Nephron progenitor cell (in vitro differentiated cells): ENCODE data around the gene PPP5C.
"Not testable (repeated sequence)": the region's sequence is repeated elsewhere in the genome, so short reads cannot be mapped to it uniquely, and the experiment has no call there.

Source experiments
- DNase-seq: peaks from one replicate; pipeline ENCODE4 v3.0.0; 2021
- H3K27ac Mint-ChIP-seq: 2 replicates; pipeline ENCODE4 v1.8.0; 2021; ENCODE audit warnings: mild to moderate bottlenecking, moderate library complexity, mixed read lengths
- H3K27me3 Mint-ChIP-seq: 2 replicates; pipeline ENCODE4 v1.8.0; 2021; ENCODE audit warnings: mild to moderate bottlenecking, low read depth, mixed read lengths; ENCODE audit not compliant: poor library complexity
- H3K36me3 Mint-ChIP-seq: 2 replicates; pipeline ENCODE4 v1.8.0; 2021; ENCODE audit warnings: low read depth, mixed read lengths
- H3K4me1 Mint-ChIP-seq: 2 replicates; pipeline ENCODE4 v1.8.0; 2021; ENCODE audit warnings: mixed read lengths
- H3K4me3 Mint-ChIP-seq: 2 replicates; pipeline ENCODE4 v1.8.0; 2021; ENCODE audit warnings: mild to moderate bottlenecking, moderate library complexity, mixed read lengths
- H3K9me3 Mint-ChIP-seq: 2 replicates; pipeline ENCODE4 v1.8.0; 2021; ENCODE audit warnings: mild to moderate bottlenecking, moderate library complexity, mixed read lengths
- CTCF ChIP-seq: fragments of 200-600 bp; sonication (generic); IDR thresholded peaks from 2 replicates; pipeline ENCODE4 v1.5.0; 2021; ENCODE audit warnings: antibody characterized with exemption

The PPP5C gene

DNA sequence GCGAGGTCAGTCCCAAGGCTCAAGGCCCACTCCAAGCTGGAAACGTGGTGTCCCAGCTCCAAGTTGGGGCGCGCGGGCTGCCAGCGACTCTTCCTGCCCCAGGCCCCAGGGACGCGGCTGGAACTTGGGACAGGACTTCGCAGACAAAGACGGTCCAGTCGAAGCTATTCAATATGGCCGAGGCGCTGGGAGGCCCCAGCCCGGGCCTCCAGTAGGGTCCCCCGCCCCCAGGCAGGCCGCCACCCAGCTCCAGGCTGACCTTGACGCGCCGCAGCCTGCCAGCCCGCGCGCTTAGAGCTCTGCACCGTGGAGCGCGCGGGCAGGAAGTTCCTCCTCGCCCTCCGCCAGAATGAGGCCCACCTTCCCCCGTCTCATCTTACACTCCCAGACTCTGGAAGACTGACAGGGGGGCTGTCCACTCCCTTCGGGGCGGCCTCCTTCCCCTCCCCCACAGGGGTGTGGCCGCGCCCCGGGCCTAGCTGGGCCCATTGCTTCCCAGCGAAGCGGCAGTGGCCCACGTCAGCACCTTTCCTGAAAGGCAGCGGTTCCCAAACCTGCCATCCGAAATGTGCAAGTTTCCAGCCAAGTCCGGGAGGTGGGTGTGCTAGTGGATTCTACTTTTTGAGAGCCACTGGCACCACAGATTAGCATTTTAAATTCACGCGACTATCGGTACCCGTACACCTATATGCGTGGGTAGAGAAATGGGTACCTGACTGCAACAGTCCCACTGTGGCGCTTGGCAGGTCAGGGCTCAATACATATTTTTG lies 66.6 kb downstream of the PPP5C start, which contains the start of gene CCDC8:
Gene CCDC8, minus strand, starts transcription at position 303 of the 770 bp plus-strand sequence. CDS start 754 bp downstream, outside the sequence.
- peak within 1 kb of the TSS; percentile 98 for H3K4me3 Mint-ChIP-seq
- H3K4me1 Mint-ChIP-seq: peaks cover 81% of the 10 kb centered on the region
- DNase-seq: peak; percentile 91

DNA sequence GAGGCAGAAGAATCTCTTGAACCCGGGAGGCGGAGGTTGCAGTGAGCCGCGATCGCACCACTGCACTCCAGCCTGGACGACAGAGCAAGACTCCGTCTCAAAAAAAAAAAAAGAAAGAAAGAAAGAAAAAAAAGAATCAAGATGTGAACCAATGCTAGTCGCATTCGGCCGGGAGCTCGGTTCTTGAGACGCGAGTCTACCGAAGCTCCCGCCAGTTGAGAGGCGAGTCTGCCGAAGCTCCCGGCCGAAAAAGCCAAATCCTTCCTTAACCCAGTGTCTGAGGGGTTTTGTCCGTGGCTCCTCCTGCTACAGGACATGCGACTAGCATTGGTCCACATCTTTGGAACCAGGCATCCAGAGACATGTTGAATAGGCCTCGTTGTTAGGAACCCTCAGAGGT lies 68.0 kb downstream of the PPP5C start:
- H3K4me1 Mint-ChIP-seq: peaks cover 70% of the 10 kb centered on the region
- not testable (repeated sequence) for DNase-seq, H3K27me3 Mint-ChIP-seq, H3K9me3 Mint-ChIP-seq, H3K27ac Mint-ChIP-seq, H3K4me3 Mint-ChIP-seq
- peaks cover 16% of the 10 kb centered on the region for H3K36me3 Mint-ChIP-seq

More for the DNA sequence above, 66.6 kb downstream of the PPP5C start, which contains the start of gene CCDC8:
- no peak for TF ChIP-seq CTCF
- H3K27me3 Mint-ChIP-seq: no peaks in the 10 kb centered on the region
- H3K9me3 Mint-ChIP-seq: no peaks in the 10 kb centered on the region
- peak within 1 kb of the TSS; percentile 96 for H3K27ac Mint-ChIP-seq
- peaks cover 16% of the 10 kb centered on the region for H3K36me3 Mint-ChIP-seq

DNA sequence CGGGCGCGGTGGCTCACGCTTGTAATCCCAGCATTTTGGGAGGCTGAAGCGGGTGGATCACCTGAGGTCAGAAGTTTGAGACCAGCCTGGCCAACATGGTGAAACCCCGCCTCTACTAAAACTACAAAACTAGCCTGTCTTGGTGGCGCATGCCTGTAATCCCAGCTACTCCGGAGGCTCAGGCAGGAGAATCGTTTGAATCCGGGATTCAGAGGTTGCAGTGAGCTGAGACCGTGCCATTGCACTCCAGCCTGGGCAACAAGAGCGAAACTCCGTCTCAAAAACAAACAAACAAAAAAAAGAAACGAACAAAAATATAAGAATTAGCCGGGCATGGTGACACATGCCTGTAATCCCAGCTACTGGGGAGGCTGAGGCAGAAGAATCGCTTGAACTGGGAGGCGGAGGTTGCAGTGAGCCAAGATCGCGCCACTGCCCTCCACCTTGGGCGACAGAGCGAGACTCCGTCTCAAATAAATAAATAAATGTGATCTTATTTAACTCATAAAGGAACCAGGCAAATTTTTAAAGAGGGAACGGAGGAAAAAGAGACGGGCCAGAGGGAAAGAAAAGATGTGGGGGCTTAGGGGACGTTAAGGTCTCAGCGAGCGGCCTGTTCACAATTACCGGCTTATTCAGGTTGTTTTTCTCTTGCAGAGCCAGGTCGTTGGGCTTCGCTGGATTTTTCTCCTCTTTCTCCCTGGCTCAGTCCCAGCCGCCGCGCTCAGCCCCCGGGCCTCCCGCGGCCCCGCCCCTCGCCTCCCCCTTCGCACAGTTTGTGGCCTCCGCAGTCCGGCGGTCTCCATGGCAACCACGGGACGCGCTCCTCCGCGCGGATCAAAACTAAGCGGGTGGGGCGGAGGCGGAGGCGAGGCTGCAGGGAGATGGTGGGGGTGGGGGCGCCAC lies 69.2 kb downstream of the PPP5C start:
- not testable (repeated sequence) for H3K9me3 Mint-ChIP-seq, H3K27me3 Mint-ChIP-seq, H3K36me3 Mint-ChIP-seq
- DNase-seq: peak; percentile 99
- peak overlapping the region; percentile 93 for H3K27ac Mint-ChIP-seq
- H3K4me1 Mint-ChIP-seq: peaks cover 58% of the 10 kb centered on the region
- H3K4me3 Mint-ChIP-seq: peak overlapping the region; percentile 79

GRCh38 chr19:46420056-46420455 lies 73.2 kb downstream of the PPP5C start:
- Mint-ChIP-seq H3K36me3 (no peaks in the 10 kb centered on the region), H3K27ac (no peak overlapping the region), H3K27me3 (peaks cover 19% of the 10 kb centered on the region), H3K4me3 (no peak overlapping the region), H3K4me1 (peaks cover 30% of the 10 kb centered on the region), H3K9me3 (no peaks in the 10 kb centered on the region)
- no peak for DNase-seq
- TF ChIP-seq CTCF: no peak

- H3K27ac Mint-ChIP-seq: no peak overlapping the region
- H3K4me1 Mint-ChIP-seq: peaks cover 25% of the 10 kb centered on the region
- H3K27me3 Mint-ChIP-seq: peaks cover 36% of the 10 kb centered on the region
- H3K9me3 Mint-ChIP-seq: no peaks in the 10 kb centered on the region
- H3K4me3 Mint-ChIP-seq: no peak overlapping the region
- TF ChIP-seq CTCF: no peak
- H3K36me3 Mint-ChIP-seq: no peaks in the 10 kb centered on the region
- DNase-seq: no peak
These were observed 75.5 kb downstream of the PPP5C start for GRCh38 chr19:46422344-46422743.

GRCh38 chr19:46423188-46423587 lies 76.3 kb downstream of the PPP5C start:
- Mint-ChIP-seq H3K27ac (no peak overlapping the region), H3K27me3 (peaks cover 44% of the 10 kb centered on the region), H3K4me3 (no peak overlapping the region), H3K36me3 (no peaks in the 10 kb centered on the region), H3K4me1 (peaks cover 31% of the 10 kb centered on the region), H3K9me3 (no peaks in the 10 kb centered on the region)
- TF ChIP-seq CTCF: no peak
- no peak for DNase-seq
